HG03066 (cell line): Measurements from ENCODE around the gene RBPMS2.
"Not testable (repeated sequence)": the region's sequence is repeated elsewhere in the genome, so short reads cannot be mapped to it uniquely, and the experiment has no call there.

Experiments
- ATAC-seq: cut with Tn5 transposase; IDR thresholded peaks from one replicate; pipeline ENCODE4 v1.9.1; 2021; ENCODE audit warnings: low read depth; ENCODE audit not compliant: unreplicated experiment

Gene RBPMS2

GRCh38 chr15:64775551-64776401, at the start of gene RBPMS2:
TSS of gene RBPMS2 (minus strand) at chr15:64775589. CDS start at chr15:64775319, 270 bp downstream.
- ATAC-seq, result no peak

- no peak for ATAC-seq
These were observed 49.6 kb upstream of the RBPMS2 start for GRCh38 chr15:64824929-64825430.

- no peak for ATAC-seq
These were observed 41.1 kb upstream of the RBPMS2 start for GRCh38 chr15:64816452-64816851.

GRCh38 chr15:64814965-64815364, 39.6 kb upstream of the RBPMS2 start:
- not testable (repeated sequence) for ATAC-seq

GRCh38 chr15:64814283-64814682, 38.9 kb upstream of the RBPMS2 start:
- ATAC-seq, result not testable (repeated sequence)

- ATAC-seq, result no peak
These were observed 37.7 kb upstream of the RBPMS2 start for GRCh38 chr15:64813075-64813474.

GRCh38 chr15:64810497-64811326, 35.3 kb upstream of the RBPMS2 start:
- no peak for ATAC-seq

GRCh38 chr15:64809649-64810496, 34.5 kb upstream of the RBPMS2 start:
- no peak for ATAC-seq

GRCh38 chr15:64808785-64809453, 33.5 kb upstream of the RBPMS2 start:
- no peak for ATAC-seq

- no peak for ATAC-seq
These were observed 32.4 kb upstream of the RBPMS2 start for GRCh38 chr15:64807751-64808222.

GRCh38 chr15:64807051-64807749, 31.8 kb upstream of the RBPMS2 start:
- ATAC-seq, result no peak

- no peak for ATAC-seq
These were observed 31.1 kb upstream of the RBPMS2 start for GRCh38 chr15:64806509-64806908.

- ATAC-seq, result no peak
These were observed 29.2 kb upstream of the RBPMS2 start for GRCh38 chr15:64804619-64805018.

- no peak for ATAC-seq
These were observed 28.1 kb upstream of the RBPMS2 start for GRCh38 chr15:64803526-64803925.

- ATAC-seq, result no peak
These were observed 25.1 kb upstream of the RBPMS2 start for GRCh38 chr15:64800476-64800875.

GRCh38 chr15:64798905-64799304, 23.5 kb upstream of the RBPMS2 start:
- not testable (repeated sequence) for ATAC-seq

- not testable (repeated sequence) for ATAC-seq
These were observed 20.5 kb upstream of the RBPMS2 start for GRCh38 chr15:64795921-64796320.

GRCh38 chr15:64795299-64795698, 19.9 kb upstream of the RBPMS2 start:
- not testable (repeated sequence) for ATAC-seq

GRCh38 chr15:64792282-64792681, 16.9 kb upstream of the RBPMS2 start:
- ATAC-seq, result no peak
